22Rv1 (cell line): ENCODE data around the gene CACNG5.

ENCODE experiments used
- CTCF ChIP-seq: fragments of 450-650 bp; IDR thresholded peaks from 2 replicates; pipeline ENCODE4 v1.5.1; 2017; ENCODE audit warnings: mild to moderate bottlenecking
- ZFX ChIP-seq: fragments of 450-650 bp; IDR thresholded peaks from 2 replicates; pipeline ENCODE4 v1.6.1; 2017; ENCODE audit warnings: antibody characterized with exemption, borderline replicate concordance

GRCh38 chr17:66841744-66842143 lies 6.8 kb downstream of the CACNG5 start:
- TF ChIP-seq CTCF (no peak; the same call in 1 of the 2 replicates), ZFX (no peak)
